ENCODE measurements around the gene PCDHA7.
"Not testable (repeated sequence)": the region's sequence is repeated elsewhere in the genome, so short reads cannot be mapped to it uniquely, and the experiment has no call there.

The PCDHA7 gene

GRCh38 chr5:140862441-140863295 is 28.6 kb downstream of the PCDHA7 start:
- DNase-seq: no peak

DNA sequence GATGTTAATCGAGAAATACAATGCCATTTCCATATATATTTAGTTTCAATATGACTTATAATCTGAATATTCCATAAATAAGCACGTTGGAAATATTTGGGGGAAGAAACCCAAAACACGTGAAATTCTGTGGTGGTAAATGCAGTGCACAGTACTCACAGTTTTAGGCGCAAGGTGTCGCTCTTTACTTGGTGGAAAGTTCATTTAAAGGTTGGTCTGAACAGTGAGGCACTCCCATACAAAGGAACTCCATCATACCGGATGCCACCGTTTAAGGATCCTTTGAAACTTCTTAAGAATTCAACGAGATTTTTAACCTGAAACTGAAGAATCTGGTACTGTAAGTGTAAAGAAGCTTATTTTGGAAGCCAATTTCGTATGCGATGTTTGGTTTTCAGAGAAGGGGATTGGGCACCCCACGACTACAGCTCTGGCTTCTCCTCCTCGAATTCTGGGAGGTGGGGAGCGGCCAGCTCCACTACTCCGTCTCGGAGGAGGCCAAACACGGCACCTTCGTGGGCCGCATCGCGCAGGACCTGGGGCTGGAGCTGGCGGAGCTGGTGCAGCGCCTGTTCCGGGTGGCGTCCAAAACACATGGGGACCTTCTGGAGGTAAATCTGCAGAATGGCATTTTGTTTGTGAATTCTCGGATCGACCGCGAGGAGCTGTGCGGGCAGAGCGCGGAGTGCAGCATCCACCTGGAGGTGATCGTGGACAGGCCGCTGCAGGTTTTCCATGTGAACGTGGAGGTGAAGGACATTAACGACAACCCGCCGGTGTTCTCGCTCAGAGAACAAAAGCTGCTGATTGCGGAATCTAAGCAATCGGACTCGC is 34.9 kb downstream of the PCDHA7 start, which contains the start of gene PCDHA11:
Gene PCDHA11 (plus strand): TSS at position 237 of the 834 bp plus-strand sequence. CDS start 147 bp downstream, at position 384.
- DNase-seq: peak; percentile 3

DNA sequence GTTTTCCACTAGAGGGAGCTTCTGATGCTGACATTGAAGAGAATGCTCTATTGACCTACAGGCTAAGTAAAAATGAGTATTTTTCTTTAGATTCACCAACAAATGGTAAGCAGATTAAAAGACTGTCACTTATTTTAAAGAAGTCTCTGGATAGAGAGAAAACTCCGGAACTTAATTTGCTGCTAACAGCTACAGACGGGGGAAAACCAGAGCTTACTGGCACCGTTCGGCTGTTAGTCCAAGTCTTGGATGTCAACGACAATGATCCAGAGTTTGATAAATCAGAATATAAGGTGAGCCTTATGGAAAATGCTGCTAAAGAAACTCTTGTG is 35.5 kb downstream of the PCDHA7 start:
- no peak for DNase-seq

- DNase-seq: no peak
Measured at GRCh38 chr5:140870221-140871201, 36.4 kb downstream of the PCDHA7 start.

GRCh38 chr5:140875085-140876065 is 41.3 kb downstream of the PCDHA7 start, which contains the start of gene PCDHA12:
Gene PCDHA12, plus strand, starts transcription at chr5:140875308. Its CDS starts 165 bp downstream, at chr5:140875473.
- no peak for DNase-seq

DNA sequence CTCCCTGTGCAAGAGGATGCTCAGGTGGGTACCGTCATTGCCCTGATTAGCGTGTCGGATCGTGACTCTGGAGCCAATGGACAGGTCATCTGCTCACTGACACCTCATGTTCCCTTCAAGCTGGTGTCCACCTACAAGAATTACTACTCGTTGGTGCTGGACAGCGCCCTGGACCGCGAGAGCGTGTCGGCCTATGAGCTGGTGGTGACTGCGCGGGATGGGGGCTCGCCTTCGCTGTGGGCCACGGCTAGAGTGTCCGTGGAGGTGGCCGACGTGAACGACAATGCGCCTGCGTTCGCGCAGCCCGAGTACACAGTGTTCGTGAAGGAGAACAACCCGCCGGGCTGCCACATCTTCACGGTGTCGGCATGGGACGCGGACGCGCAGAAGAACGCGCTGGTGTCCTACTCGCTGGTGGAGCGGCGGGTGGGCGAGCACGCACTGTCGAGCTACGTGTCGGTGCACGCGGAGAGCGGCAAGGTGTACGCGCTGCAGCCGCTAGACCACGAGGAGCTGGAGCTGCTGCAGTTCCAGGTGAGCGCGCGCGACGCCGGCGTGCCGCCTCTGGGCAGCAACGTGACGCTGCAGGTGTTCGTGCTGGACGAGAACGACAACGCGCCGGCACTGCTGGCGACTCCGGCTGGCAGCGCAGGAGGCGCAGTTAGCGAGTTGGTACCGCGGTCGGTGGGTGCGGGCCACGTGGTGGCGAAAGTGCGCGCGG is 42.6 kb downstream of the PCDHA7 start:
- DNase-seq: not testable (repeated sequence)

DNA sequence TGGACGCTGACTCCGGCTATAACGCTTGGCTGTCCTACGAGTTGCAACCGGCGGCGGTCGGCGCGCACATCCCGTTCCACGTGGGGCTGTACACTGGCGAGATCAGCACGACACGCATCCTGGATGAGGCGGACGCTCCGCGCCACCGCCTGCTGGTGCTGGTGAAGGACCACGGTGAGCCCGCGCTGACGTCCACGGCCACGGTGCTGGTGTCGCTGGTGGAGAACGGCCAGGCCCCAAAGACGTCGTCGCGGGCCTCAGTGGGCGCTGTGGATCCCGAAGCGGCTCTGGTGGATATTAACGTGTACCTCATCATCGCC is 43.2 kb downstream of the PCDHA7 start:
- no peak for DNase-seq

DNA sequence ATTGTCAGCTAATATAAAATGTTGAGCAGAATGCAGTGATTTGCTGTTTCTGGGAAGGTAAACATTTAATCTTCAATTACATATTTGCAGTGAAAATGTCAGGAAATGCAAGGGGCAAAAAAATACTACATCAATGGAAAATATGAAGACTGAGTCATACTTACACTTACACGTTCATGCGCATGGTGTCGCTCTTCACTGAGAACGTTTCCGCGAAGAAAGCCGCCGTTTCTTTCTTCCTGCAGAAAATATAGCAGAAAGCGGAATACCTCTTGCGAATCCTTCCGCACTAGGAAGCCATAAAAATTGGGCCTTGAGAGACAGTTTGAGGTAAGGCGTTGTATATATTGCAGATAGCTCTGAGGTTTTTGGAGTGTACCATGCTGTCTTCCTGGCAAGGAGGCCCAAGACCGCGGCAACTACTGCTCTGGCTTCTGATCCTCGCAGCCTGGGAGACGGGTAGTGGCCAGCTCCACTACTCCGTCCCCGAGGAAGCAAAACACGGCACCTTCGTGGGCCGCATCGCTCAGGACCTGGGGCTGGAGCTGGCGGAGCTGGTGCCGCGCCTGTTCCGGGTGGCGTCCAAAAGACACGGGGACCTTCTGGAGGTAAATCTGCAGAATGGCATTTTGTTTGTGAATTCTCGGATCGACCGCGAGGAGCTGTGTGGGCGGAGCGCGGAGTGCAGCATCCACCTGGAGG is 48.0 kb downstream of the PCDHA7 start, which contains the start of gene PCDHA13:
Gene PCDHA13 (plus strand): TSS at position 236 of the 702 bp plus-strand sequence. CDS start 145 bp downstream, at position 381.
- no peak for DNase-seq

GRCh38 chr5:140882591-140882899 is 48.5 kb downstream of the PCDHA7 start:
- no peak for DNase-seq

DNA sequence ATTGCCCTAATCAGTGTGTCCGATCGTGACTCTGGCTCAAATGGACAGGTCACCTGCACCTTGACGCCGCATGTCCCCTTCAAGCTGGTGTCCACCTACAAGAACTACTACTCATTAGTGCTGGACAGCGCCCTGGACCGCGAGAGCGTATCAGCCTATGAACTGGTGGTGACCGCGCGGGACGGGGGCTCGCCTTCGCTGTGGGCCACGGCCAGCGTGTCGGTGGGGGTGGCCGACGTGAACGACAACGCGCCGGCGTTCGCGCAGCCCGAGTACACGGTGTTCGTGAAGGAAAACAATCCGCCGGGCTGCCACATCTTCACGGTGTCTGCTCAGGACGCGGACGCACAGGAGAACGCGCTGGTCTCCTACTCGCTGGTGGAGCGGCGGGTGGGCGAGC is 49.3 kb downstream of the PCDHA7 start:
- DNase-seq: no peak

DNA sequence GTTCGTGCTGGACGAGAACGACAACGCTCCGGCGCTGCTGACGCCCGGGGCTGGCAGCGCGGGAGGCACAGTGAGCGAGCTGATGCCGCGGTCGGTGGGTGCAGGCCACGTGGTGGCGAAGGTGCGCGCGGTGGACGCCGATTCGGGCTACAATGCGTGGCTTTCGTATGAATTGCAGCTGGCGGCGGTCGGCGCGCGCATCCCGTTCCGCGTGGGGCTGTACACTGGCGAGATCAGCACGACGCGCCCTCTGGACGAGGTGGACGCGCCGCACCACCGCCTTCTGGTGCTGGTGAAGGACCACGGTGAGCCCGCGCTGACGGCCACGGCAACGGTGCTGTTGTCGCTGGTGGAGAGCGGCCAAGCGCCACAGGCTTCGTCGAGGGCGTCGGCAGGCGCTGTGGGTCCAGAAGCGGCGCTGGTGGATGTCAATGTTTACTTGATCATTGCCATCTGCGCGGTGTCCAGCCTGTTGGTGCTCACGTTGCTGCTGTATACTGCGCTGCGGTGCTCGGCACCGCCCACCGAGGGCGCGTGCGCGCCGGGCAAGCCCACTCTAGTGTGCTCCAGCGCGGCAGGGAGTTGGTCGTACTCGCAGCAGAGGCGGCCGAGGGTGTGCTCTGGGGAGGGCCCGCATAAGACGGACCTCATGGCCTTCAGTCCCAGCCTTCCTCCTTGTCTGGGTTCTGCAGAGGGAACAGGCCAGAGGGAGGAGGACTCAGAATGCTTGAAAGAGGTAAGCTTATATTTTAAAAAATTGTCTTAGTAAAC is 50.0 kb downstream of the PCDHA7 start:
- no peak for DNase-seq

Measured in fibroblast of upper back skin (primary cell).